ENCODE measurements around the gene PLXND1. TPM values are rescaled to one million over a fixed set of nuclear protein-coding genes. Genes with fewer than 3 reads are reported as not detected.

The PLXND1 gene
- total RNA-seq, 3 donors from 2014 or later (not counting 1 experiment from before 2014, with no cell fraction given), result 135 to 214 (median 189) TPM

- intact Hi-C loops (cut with micrococcal nuclease), result no loop called here
- WGBS (ENCODE audit: insufficient coverage), result 96% methylated on average over 3 of the region's 3 CpGs
- no peak overlapping the region for H3K27ac Mint-ChIP-seq
These were observed 56.7 kb downstream of the PLXND1 start for GRCh38 chr3:129549805-129550204.

GRCh38 chr3:129549006-129549800, 57.3 kb downstream of the PLXND1 start:
- H3K9me3 ChIP-seq (ENCODE audit: control insufficient read depth, insufficient read depth, low read length), result no peaks in the 10 kb centered on the region
- no peak for DNase-seq
- Mint-ChIP-seq H3K9me3 (no peaks in the 10 kb centered on the region), H3K4me3 (no peak overlapping the region), H3K4me1 (peaks cover 14 to 34% of the 10 kb centered on the region in 2 donors), H3K36me3 (no peaks in the 10 kb centered on the region), H3K27me3 (ENCODE audit: low read depth in 2 of 2) (peaks cover under 1 to 5% of the 10 kb centered on the region in 2 donors), H3K27ac (no peak overlapping the region)
- intact Hi-C loops (cut with micrococcal nuclease), result no loop called here
- no peak overlapping the region for H3K27ac ChIP-seq (ENCODE audit: low read length)
- H3K36me3 ChIP-seq (ENCODE audit: control insufficient read depth, insufficient read depth, low read length), result no peaks in the 10 kb centered on the region
- TF ChIP-seq CTCF (IDR thresholded peaks at IDR 0.05), result no peak
- H3K4me3 ChIP-seq (ENCODE audit: low read length), result no peak overlapping the region
- 90% methylated on average over 18 of the region's 18 CpGs for WGBS (ENCODE audit: insufficient coverage)
- peaks cover 13% of the 10 kb centered on the region for H3K4me1 ChIP-seq (ENCODE audit: control insufficient read depth, insufficient read depth, low read length)
- no peak for ATAC-seq
- no peaks in the 10 kb centered on the region for H3K27me3 ChIP-seq (ENCODE audit: control insufficient read depth, insufficient read depth, low read length)

More at GRCh38 chr3:129549805-129550204, 56.7 kb downstream of the PLXND1 start:
- no peaks in the 10 kb centered on the region for H3K36me3 Mint-ChIP-seq
- no peak for TF ChIP-seq CTCF (IDR thresholded peaks at IDR 0.05)
- no peaks in the 10 kb centered on the region for H3K9me3 Mint-ChIP-seq
- no peaks in the 10 kb centered on the region for H3K27me3 ChIP-seq (ENCODE audit: control insufficient read depth, insufficient read depth, low read length)
- no peaks in the 10 kb centered on the region for H3K36me3 ChIP-seq (ENCODE audit: control insufficient read depth, insufficient read depth, low read length)
- ATAC-seq (no peak), DNase-seq (no peak)
- no peak overlapping the region for H3K4me3 ChIP-seq (ENCODE audit: low read length)
- H3K4me1 ChIP-seq (ENCODE audit: control insufficient read depth, insufficient read depth, low read length), result peaks cover 19% of the 10 kb centered on the region
- peaks cover 20 to 40% of the 10 kb centered on the region in 2 donors for H3K4me1 Mint-ChIP-seq
- H3K27me3 Mint-ChIP-seq (ENCODE audit: low read depth in 2 of 2), result peaks cover 5 to 7% of the 10 kb centered on the region in 2 donors
- no peak overlapping the region for H3K4me3 Mint-ChIP-seq
- H3K27ac ChIP-seq (ENCODE audit: low read length), result no peak overlapping the region
- H3K9me3 ChIP-seq (ENCODE audit: control insufficient read depth, insufficient read depth, low read length), result no peaks in the 10 kb centered on the region

- Mint-ChIP-seq H3K27ac (no peak overlapping the region), H3K36me3 (no peaks in the 10 kb centered on the region), H3K27me3 (ENCODE audit: low read depth in 2 of 2) (peaks cover 0 to 5% of the 10 kb centered on the region in 2 donors), H3K4me1 (peaks cover 8 to 26% of the 10 kb centered on the region in 2 donors), H3K4me3 (no peak overlapping the region), H3K9me3 (no peaks in the 10 kb centered on the region)
- no peaks in the 10 kb centered on the region for H3K9me3 ChIP-seq (ENCODE audit: control insufficient read depth, insufficient read depth, low read length)
- no peak overlapping the region for H3K27ac ChIP-seq (ENCODE audit: low read length)
- no peak for ATAC-seq
- WGBS (ENCODE audit: insufficient coverage), result 84% methylated on average over 19 of the region's 19 CpGs
- H3K4me3 ChIP-seq (ENCODE audit: low read length), result no peak overlapping the region
- H3K27me3 ChIP-seq (ENCODE audit: control insufficient read depth, insufficient read depth, low read length), result no peaks in the 10 kb centered on the region
- no peaks in the 10 kb centered on the region for H3K36me3 ChIP-seq (ENCODE audit: control insufficient read depth, insufficient read depth, low read length)
- no peak for TF ChIP-seq CTCF (IDR thresholded peaks at IDR 0.05)
- no peak for DNase-seq
- intact Hi-C loops (cut with micrococcal nuclease), result no loop called here
- peaks cover 7% of the 10 kb centered on the region for H3K4me1 ChIP-seq (ENCODE audit: control insufficient read depth, insufficient read depth, low read length)
These were observed 58.1 kb downstream of the PLXND1 start for GRCh38 chr3:129548104-129548965.
